K562 (cell line): ENCODE data around the gene MOB3C. TPM values are rescaled to one million over a fixed set of nuclear protein-coding genes. Genes with fewer than 3 reads are reported as not detected.

Source experiments
- CBFA2T3 ChIP-seq: fragments of 450-650 bp; IDR thresholded peaks from 2 replicates; pipeline ENCODE4 v1.6.1; 2017
- CEBPB ChIP-seq: fragments of 450-650 bp; IDR thresholded peaks from 2 replicates; pipeline ENCODE4 v1.6.1; 2016; ENCODE audit warnings: missing genetic modification characterization, missing compliant biosample characterization
- CSDE1 ChIP-seq, 2 experiments: fragments of 450-650 bp; IDR thresholded peaks; 2 replicates each; pipeline ENCODE4 v1.6.1; 2016; ENCODE audit warnings: mild to moderate bottlenecking in 1 of 2
- DDX20 ChIP-seq: fragments of 450-650 bp; IDR thresholded peaks from 2 replicates; pipeline ENCODE4 v1.6.1; 2016; ENCODE audit warnings: missing genetic modification characterization, low read depth, mild to moderate bottlenecking, missing compliant biosample characterization, moderate library complexity
- DPF2 ChIP-seq: fragments of 450-650 bp; IDR thresholded peaks from 2 replicates; pipeline ENCODE4 v1.6.1; 2016
- EWSR1 ChIP-seq: fragments of 450-650 bp; IDR thresholded peaks from 2 replicates; pipeline ENCODE4 v1.6.1; 2018; ENCODE audit warnings: borderline replicate concordance, mild to moderate bottlenecking, low read depth, moderate library complexity; ENCODE audit not compliant: partially characterized antibody
- FIP1L1 ChIP-seq: fragments of 200-400 bp; formaldehyde crosslinking; IDR thresholded peaks from 2 replicates; pipeline ENCODE4 v1.6.1; 2018; ENCODE audit warnings: mild to moderate bottlenecking, low read depth, low read length; ENCODE audit not compliant: poor library complexity, severe bottlenecking
- GABPB1 ChIP-seq: sonication (generic); formaldehyde crosslinking; IDR thresholded peaks from 2 replicates; pipeline ENCODE4 v1.8.0; 2022; ENCODE audit warnings: mild to moderate bottlenecking, missing genetic modification reagents
- HEY1 ChIP-seq: fragments of 250-450 bp; sonication (Bioruptor Pico); IDR thresholded peaks from 2 replicates; pipeline ENCODE4 v1.5.0; 2020; ENCODE audit warnings: mild to moderate bottlenecking, moderate library complexity, borderline replicate concordance
- IRF2 ChIP-seq: sonication (generic); formaldehyde crosslinking; IDR thresholded peaks from 2 replicates; pipeline ENCODE4 v1.8.1; 2022; ENCODE audit warnings: mild to moderate bottlenecking, missing genetic modification reagents
- KAT2B ChIP-seq: IDR thresholded peaks from one replicate; pipeline ENCODE4 v1.6.1; 2012; ENCODE audit warnings: low read depth, mild to moderate bottlenecking, control low read depth, inconsistent platforms, low read length, moderate library complexity
- MAFK ChIP-seq: IDR thresholded peaks from 2 replicates; pipeline ENCODE4 v1.6.1; 2011; ENCODE audit warnings: low read length, improper control_type of control experiment
- MAZ ChIP-seq, 2 experiments: fragments of 450-650 bp in 1 of 2; sonication (generic) in 1 of 2; formaldehyde crosslinking; IDR thresholded peaks in 1 of 2; conservative IDR thresholded peaks in 1 of 2; 2 replicates each; pipeline versions ENCODE4 v1.4.0 to v1.5.0; 2020; ENCODE audit warnings: mild to moderate bottlenecking in 1 of 2, missing genetic modification reagents in 1 of 2
- MCM2 ChIP-seq: fragments of 450-650 bp; IDR thresholded peaks from 2 replicates; pipeline ENCODE4 v1.6.1; 2017; ENCODE audit warnings: low read depth, mild to moderate bottlenecking
- MIER1 ChIP-seq: fragments of 450-650 bp; IDR thresholded peaks from 2 replicates; pipeline ENCODE4 v1.6.1; 2016; ENCODE audit warnings: antibody characterized with exemption, mild to moderate bottlenecking, low read depth
- NBN ChIP-seq: fragments of 450-650 bp; IDR thresholded peaks from 2 replicates; pipeline ENCODE4 v1.6.1; 2016; ENCODE audit warnings: low read depth, mild to moderate bottlenecking
- NCOA1 ChIP-seq: fragments of 450-650 bp; IDR thresholded peaks from 2 replicates; pipeline ENCODE4 v1.6.1; 2016; ENCODE audit warnings: low read depth
- RBM14 ChIP-seq: fragments of 200-400 bp; formaldehyde crosslinking; IDR thresholded peaks from 2 replicates; pipeline ENCODE4 v1.6.1; 2018; ENCODE audit warnings: low read depth, mild to moderate bottlenecking, low read length, moderate library complexity, borderline replicate concordance; ENCODE audit not compliant: insufficient read depth
- SNIP1 ChIP-seq: fragments of 450-650 bp; IDR thresholded peaks from 2 replicates; pipeline ENCODE4 v1.7.1; 2017; ENCODE audit warnings: low read depth, mild to moderate bottlenecking
- TFAM ChIP-seq: fragments of 250-450 bp; sonication (Bioruptor Pico); conservative IDR thresholded peaks from 2 replicates; pipeline ENCODE4 v1.5.0; 2021; ENCODE audit warnings: mild to moderate bottlenecking, moderate library complexity
- TRIM28 ChIP-seq: fragments of 450-650 bp; IDR thresholded peaks from 2 replicates; pipeline ENCODE4 v1.6.1; 2017
- U2AF2 ChIP-seq: fragments of 200-400 bp; formaldehyde crosslinking; optimal IDR thresholded peaks from 2 replicates; pipeline ENCODE3; 2017; ENCODE audit warnings: low read depth, mild to moderate bottlenecking, low read length
- YY1 ChIP-seq, 3 experiments: IDR thresholded peaks; 2 replicates each; pipeline ENCODE4 v1.6.1; 2011; ENCODE audit warnings: low read length in 2 of 3, mild to moderate bottlenecking in 2 of 3, moderate library complexity in 2 of 3, borderline replicate concordance in 1 of 3, control low read depth in 1 of 3, low read depth in 1 of 3; ENCODE audit not compliant: insufficient read depth in 3 of 3, insufficient replicate concordance in 2 of 3, control insufficient read depth in 1 of 3, insufficient read length in 1 of 3; ENCODE audit errors: extremely low read depth in 1 of 3
- ZC3H11A ChIP-seq: IDR thresholded peaks from 2 replicates; pipeline ENCODE4 v1.6.1; 2012; ENCODE audit warnings: low read depth, low read length, improper control_type of control experiment
- ZNF263 ChIP-seq: sonication (generic); formaldehyde crosslinking; IDR thresholded peaks from 2 replicates; pipeline ENCODE4 v1.8.0; 2022; ENCODE audit warnings: mild to moderate bottlenecking, missing genetic modification reagents, borderline replicate concordance
- ZNF583 ChIP-seq: fragments of 250-450 bp; sonication (Bioruptor Pico); IDR thresholded peaks from 2 replicates; pipeline ENCODE4 v1.4.0; 2020
- ZNF695 ChIP-seq: fragments of 450-650 bp; formaldehyde crosslinking; IDR thresholded peaks from 2 replicates; pipeline ENCODE4 v1.4.0; 2020; ENCODE audit warnings: mild to moderate bottlenecking, moderate library complexity
- ZNF75A ChIP-seq: fragments of 450-650 bp; formaldehyde crosslinking; IDR thresholded peaks from 2 replicates; pipeline ENCODE4 v1.4.0; 2020; ENCODE audit warnings: mild to moderate bottlenecking
- polyA plus RNA-seq, 8 experiments: library from polyadenylated mRNA; depleted of rRNA in 4 of 8; stranded (reverse) in 5 of 8; unstranded in 3 of 8; fragments of >200 nt; fragmentation: Nextera tagmentation in 2 of 8; fragmentation: Illumina TruSeq in 1 of 8; extraction: Ambion mirVana in 2 of 8; extraction: Trizol in 1 of 8; gene quantifications; 2 replicates each; pipeline versions ENCODE4 v1.2.1 to v1.2.3, GENCODE V29; 2011 to 2014; ENCODE audit warnings: inconsistent platforms in 1 of 8, missing spikeins in 1 of 8
- total RNA-seq, 7 experiments: library from RNA; depleted of rRNA in 6 of 7; stranded (reverse); fragments of >200 nt in 6 of 7; fragmentation: Illumina TruSeq in 2 of 7; extraction: Trizol in 2 of 7; gene quantifications; 2 replicates each; pipeline versions ENCODE4 v1.2.1 to v1.2.3, GENCODE V29; 2011 to 2021; ENCODE audit warnings: low replicate concordance in 1 of 7

Gene MOB3C
- total and polyA plus RNA-seq, 9 of the 15 experiments (the other 6 are each of a cell fraction or from before 2014, with no cell fraction given): 1.0 to 7.5 (median 3.7) TPM

DNA sequence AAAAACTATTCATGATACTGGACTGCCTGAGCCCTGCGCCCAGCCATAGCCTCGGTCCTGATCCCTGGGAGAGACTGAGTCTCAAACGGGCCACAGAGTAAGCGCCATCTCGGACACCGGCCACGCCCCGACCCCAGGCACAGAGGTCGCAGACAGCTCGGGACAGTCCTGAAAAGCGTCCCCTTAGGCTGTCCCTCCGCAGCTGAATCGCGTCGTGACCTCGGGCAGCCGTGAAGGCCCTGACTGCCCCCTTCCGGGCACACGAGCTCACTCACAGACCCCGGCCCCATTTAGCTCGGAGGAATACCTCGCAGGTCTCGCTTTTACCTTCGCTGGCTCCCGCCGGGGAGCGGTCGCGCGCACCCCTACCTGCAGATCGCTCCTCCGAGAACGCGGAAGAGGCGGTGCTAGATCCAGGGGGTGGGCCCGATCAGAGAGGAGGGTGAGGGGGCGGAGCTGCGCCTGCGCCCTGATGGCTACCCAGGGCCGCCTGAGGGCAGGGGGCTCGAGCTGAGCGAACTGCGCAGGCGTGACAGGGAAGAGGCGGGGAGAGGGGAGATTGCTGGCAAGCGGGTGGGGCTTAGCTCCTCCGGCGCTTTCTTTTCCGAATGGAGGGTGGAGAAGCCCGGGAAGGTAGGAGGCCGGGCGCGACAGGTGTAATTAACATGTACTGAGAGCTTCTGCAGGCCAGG, 12.6 kb downstream of the MOB3C start, which contains the start of gene MKNK1 (continued):
- TF ChIP-seq NBN (0 out of 2 replicates have a peak, but pooled peaks have one; percentile 28), FIP1L1 (no peak), MIER1 (no peak), DDX20 (tag) (no peak), EWSR1 (no peak), ZNF263 (CRISPR knock-in tag) (peak; percentile 80; the same call in 1 of the 2 replicates), YY1 (IDR thresholded peaks at IDR 0.05; ENCODE audit: borderline replicate concordance in 1 of 3, control insufficient read depth in 1 of 3, extremely low read depth in 1 of 3, insufficient read depth in 3 of 3, insufficient read length in 1 of 3, insufficient replicate concordance in 2 of 3, low read depth in 1 of 3, low read length in 2 of 3) (peak in 2 of 3 experiments; percentile 30 to 44), KAT2B (no peak), HEY1 (CRISPR knock-in tag) (no peak), TRIM28 (peak; percentile 65; the same call in 1 of the 2 replicates), IRF2 (CRISPR knock-in tag) (no peak), TFAM (CRISPR knock-in tag) (no peak), SNIP1 (no peak), RBM14 (no peak), CEBPB (no peak), MCM2 (no peak), NCOA1 (no peak), ZNF583 (CRISPR knock-in tag) (0 out of 2 replicates have a peak, but pooled peaks have one; percentile 19), ZNF695 (CRISPR knock-in tag) (peak; percentile 80; the same call in 1 of the 2 replicates), U2AF2 (no peak), DPF2 (peak; percentile 67; the same call in 1 of the 2 replicates), MAFK (no peak), CBFA2T3 (no peak), CSDE1 (IDR thresholded peaks at IDR 0.05) (no peak), GABPB1 (CRISPR knock-in tag) (peak; percentile 64; the same call in 1 of the 2 replicates), ZC3H11A (no peak), MAZ (CRISPR knock-in tag; conservative IDR thresholded peaks at IDR 0.05 in 1 of 2, IDR thresholded peaks at IDR 0.05 in 1 of 2) (peak; percentile 87 to 91), ZNF75A (CRISPR knock-in tag) (0 out of 2 replicates have a peak, but pooled peaks have one; percentile 55)
